GM23338 (cell line): ENCODE data around the gene IGSF21. TPM values are rescaled to one million over a fixed set of nuclear protein-coding genes. Genes with fewer than 3 reads are reported as not detected.

Experiments used
- ATAC-seq: fragments of 200-7000 bp; cut with Tn5 transposase; 3 replicates; pipeline ENCODE4 v1.9.1; 2020
- DNase-seq: peaks from one replicate; pipeline ENCODE4 v3.0.0-alpha.2; 2015; ENCODE audit warnings: low spot score
- H2AFZ ChIP-seq: fragments of 200-600 bp; sonication (generic); 2 replicates; pipeline ENCODE4 v1.8.0; 2016; ENCODE audit warnings: antibody characterized with exemption, mild to moderate bottlenecking, moderate library complexity
- H3F3A ChIP-seq: fragments of 200-600 bp; sonication (generic); replicated peaks from 2 replicates; pipeline ENCODE4 v1.8.0; 2017; ENCODE audit warnings: antibody characterized with exemption, mixed run types, low read depth
- H3K27ac ChIP-seq: fragments of 200-600 bp; sonication (generic); 2 replicates; pipeline ENCODE4 v1.6.1; 2016; ENCODE audit warnings: low read depth
- H3K27me3 ChIP-seq: fragments of 200-600 bp; sonication (generic); 2 replicates; pipeline ENCODE4 v1.8.0; 2016; ENCODE audit warnings: mild to moderate bottlenecking, mixed run types, moderate library complexity; ENCODE audit not compliant: insufficient read depth
- H3K36me3 ChIP-seq: fragments of 200-600 bp; sonication (generic); 2 replicates; pipeline ENCODE4 v1.8.0; 2016; ENCODE audit warnings: mild to moderate bottlenecking; ENCODE audit not compliant: insufficient read depth
- H3K4me1 ChIP-seq: fragments of 200-600 bp; sonication (generic); 2 replicates; pipeline ENCODE4 v1.8.0; 2016; ENCODE audit warnings: mild to moderate bottlenecking, moderate library complexity; ENCODE audit not compliant: insufficient read depth
- H3K4me2 ChIP-seq: fragments of 200-600 bp; sonication (generic); 2 replicates; pipeline ENCODE4 v1.7.1; 2017; ENCODE audit warnings: mixed run types
- H3K4me3 ChIP-seq: fragments of 200-600 bp; sonication (generic); 2 replicates; pipeline ENCODE4 v1.6.1; 2016; ENCODE audit warnings: mixed run types
- H3K79me2 ChIP-seq: fragments of 200-600 bp; sonication (generic); replicated peaks from 2 replicates; pipeline ENCODE4 v1.8.0; 2017; ENCODE audit warnings: mild to moderate bottlenecking; ENCODE audit not compliant: insufficient read depth
- H3K9me2 ChIP-seq: fragments of 200-600 bp; sonication (generic); 2 replicates; pipeline ENCODE4 v1.8.0; 2017; ENCODE audit not compliant: insufficient read depth
- H4K20me1 ChIP-seq: fragments of 200-600 bp; sonication (generic); replicated peaks from 2 replicates; pipeline ENCODE4 v1.8.0; 2017; ENCODE audit warnings: mild to moderate bottlenecking; ENCODE audit not compliant: insufficient read depth
- H3K27ac Mint-ChIP-seq: 2 replicates; pipeline ENCODE4 v1.8.0; 2020; ENCODE audit warnings: inconsistent platforms, mild to moderate bottlenecking, moderate library complexity, mixed read lengths
- H3K27me3 Mint-ChIP-seq: 3 replicates; pipeline ENCODE4 v1.8.0; 2022; ENCODE audit warnings: low read depth, mild to moderate bottlenecking, moderate library complexity, mixed read lengths, inconsistent platforms; ENCODE audit not compliant: insufficient read depth, poor library complexity
- H3K36me3 Mint-ChIP-seq: 3 replicates; pipeline ENCODE4 v1.8.0; 2021; ENCODE audit warnings: low read depth, mild to moderate bottlenecking, inconsistent platforms, moderate library complexity, mixed read lengths
- H3K4me1 Mint-ChIP-seq: 3 replicates; pipeline ENCODE4 v1.8.0; 2020; ENCODE audit warnings: mild to moderate bottlenecking, inconsistent platforms, mixed read lengths
- H3K4me3 Mint-ChIP-seq: 3 replicates; pipeline ENCODE4 v1.8.0; 2021; ENCODE audit warnings: moderate library complexity, mild to moderate bottlenecking, inconsistent platforms, mixed read lengths
- H3K9me3 Mint-ChIP-seq: 3 replicates; pipeline ENCODE4 v1.8.0; 2020; ENCODE audit warnings: moderate library complexity, mild to moderate bottlenecking, inconsistent platforms, mixed read lengths
- CREB1 ChIP-seq: fragments of 250-450 bp; sonication (Bioruptor Pico); IDR thresholded peaks from 2 replicates; pipeline ENCODE4 v1.5.0; 2020; ENCODE audit warnings: low read depth, mild to moderate bottlenecking, moderate library complexity
- CTCF ChIP-seq, 2 experiments: fragments of 200-600 bp in 1 of 2; sonication (generic) in 1 of 2; conservative IDR thresholded peaks; 2 replicates each; pipeline versions ENCODE4 v1.5.1 to v1.6.1; 2016 to 2017; ENCODE audit warnings: antibody characterized with exemption in 2 of 2, low read depth in 2 of 2, mild to moderate bottlenecking in 2 of 2, moderate library complexity in 1 of 2
- ETS1 ChIP-seq: IDR thresholded peaks from 2 replicates; pipeline ENCODE4 v1.6.1; 2016; ENCODE audit warnings: antibody characterized with exemption
- NANOG ChIP-seq: IDR thresholded peaks from 2 replicates; pipeline ENCODE4 v1.6.1; 2016; ENCODE audit warnings: antibody characterized with exemption, borderline replicate concordance
- REST ChIP-seq: IDR thresholded peaks from one replicate; pipeline ENCODE4 v1.6.1; 2018; ENCODE audit warnings: antibody characterized with exemption; ENCODE audit not compliant: unreplicated experiment
- STAT1 ChIP-seq: IDR thresholded peaks from one replicate; pipeline ENCODE4 v1.6.1; 2016; ENCODE audit warnings: antibody characterized with exemption; ENCODE audit not compliant: unreplicated experiment
- polyA plus RNA-seq: library from polyadenylated mRNA; unstranded; fragments of >200 nt; fragmentation: Nextera tagmentation; extraction: Ambion mirVana; gene quantifications from 2 replicates; pipeline ENCODE4 v1.2.1, GENCODE V29; 2016
- total RNA-seq: library from RNA; depleted of rRNA; stranded (reverse); fragments of >200 nt; shearing (Covaris generic); gene quantifications from 2 replicates; pipeline ENCODE4 v1.2.3, GENCODE V29; 2014

Gene IGSF21
- total and polyA plus RNA-seq, 2 experiments from 2014 or later: 15.6 to 15.7 TPM

GRCh38 chr1:18233176-18233864 lies 125.7 kb downstream of the IGSF21 start:
- H3K27me3 ChIP-seq: no peaks in the 10 kb centered on the region
- peaks cover 4% of the 10 kb centered on the region; the same call in 1 of the 2 replicates for H3K36me3 ChIP-seq
- H3K4me1 ChIP-seq: peaks cover 13% of the 10 kb centered on the region
- H3K9me2 ChIP-seq: no peaks in the 10 kb centered on the region; the same call in none of the 2 replicates
- peaks cover 27% of the 10 kb centered on the region for H3K9me3 Mint-ChIP-seq
- TF ChIP-seq CREB1: no peak
- no peak for TF ChIP-seq REST
- TF ChIP-seq ETS1: no peak
- TF ChIP-seq NANOG: peak; percentile 78
- no peak for TF ChIP-seq CTCF (conservative IDR thresholded peaks at IDR 0.05; ENCODE audit: low read depth in 2 of 2)
- H3K27ac Mint-ChIP-seq: no peak overlapping the region
- peaks cover 47% of the 10 kb centered on the region for H3K36me3 Mint-ChIP-seq
- no peak overlapping the region for H2AFZ ChIP-seq
- DNase-seq (peak; percentile 80), ATAC-seq (peak; percentile 54)
- H3K27me3 Mint-ChIP-seq: peaks cover 12% of the 10 kb centered on the region
- H4K20me1 ChIP-seq: no peaks in the 10 kb centered on the region
- H3K4me3 Mint-ChIP-seq: no peak overlapping the region; the same call in 2 of the 3 replicates
- no peak overlapping the region for H3K4me2 ChIP-seq
- H3K4me1 Mint-ChIP-seq: peaks cover 40% of the 10 kb centered on the region
- H3K79me2 ChIP-seq: no peaks in the 10 kb centered on the region
- H3F3A ChIP-seq: 0 out of 2 replicates have a peak, but pooled peaks cover 3% of the 10 kb centered on the region
- no peak overlapping the region for H3K4me3 ChIP-seq
- H3K27ac ChIP-seq: peak overlapping the region; percentile 93

GRCh38 chr1:18234790-18235242 lies 127.2 kb downstream of the IGSF21 start:
- peaks cover 20% of the 10 kb centered on the region for H3K4me1 ChIP-seq
- H4K20me1 ChIP-seq: no peaks in the 10 kb centered on the region
- H3K79me2 ChIP-seq: no peaks in the 10 kb centered on the region
- no peak overlapping the region for H3K4me3 Mint-ChIP-seq
- H3K9me3 Mint-ChIP-seq: peaks cover 27% of the 10 kb centered on the region
- peaks cover 4% of the 10 kb centered on the region; the same call in 1 of the 2 replicates for H3K36me3 ChIP-seq
- no peaks in the 10 kb centered on the region; the same call in none of the 2 replicates for H3K9me2 ChIP-seq
- H3F3A ChIP-seq: 0 out of 2 replicates have a peak, but pooled peaks cover 3% of the 10 kb centered on the region
- H3K4me2 ChIP-seq: no peak overlapping the region
- peak; percentile 92 for DNase-seq
- no peaks in the 10 kb centered on the region for H3K27me3 ChIP-seq
- H3K27ac ChIP-seq: no peak overlapping the region
- H3K4me3 ChIP-seq: no peak overlapping the region
- peaks cover 51% of the 10 kb centered on the region for H3K4me1 Mint-ChIP-seq
- peaks cover 9% of the 10 kb centered on the region for H3K27me3 Mint-ChIP-seq
- no peak overlapping the region for H2AFZ ChIP-seq
- peaks cover 44% of the 10 kb centered on the region for H3K36me3 Mint-ChIP-seq
- TF ChIP-seq STAT1: no peak
- TF ChIP-seq CTCF (conservative IDR thresholded peaks at IDR 0.05; ENCODE audit: low read depth in 2 of 2): peak; percentile 89 to 92
- 0 out of 2 replicates have a peak, but pooled peaks have one; percentile 38 for TF ChIP-seq CREB1
- peak; percentile 89 for ATAC-seq
- H3K27ac Mint-ChIP-seq: no peak overlapping the region
